CD8-positive, alpha-beta memory T cell (primary cell): ENCODE results near the gene POLR2F. TPM values are rescaled to one million over a fixed set of nuclear protein-coding genes. Genes with fewer than 3 reads are reported as not detected.
"Not testable (repeated sequence)": the region's sequence is repeated elsewhere in the genome, so short reads cannot be mapped to it uniquely, and the experiment has no call there.

Experiments
- CTCF ChIA-PET: fragments of 350-600 bp; sonication (Branson Sonifier 250); formaldehyde crosslinking; loops from one replicate; lab custom pipeline; 2021; ENCODE audit warnings: antibody characterized with exemption; lab: Charles Lee
- POLR2A ChIA-PET: fragments of 350-600 bp; sonication (Branson Sonifier 250); formaldehyde crosslinking; loops from one replicate; lab custom pipeline; 2021; ENCODE audit warnings: antibody characterized with exemption; lab: Charles Lee
- DNase-seq, 5 donors: peaks; one replicate each; pipeline versions ENCODE4 v3.0.0 to v3.0.0-alpha.2; 2020 to 2022; ENCODE audit warnings: mixed read lengths in 1 of 5
- H3K27ac ChIP-seq: one replicate; pipeline ENCODE4 v1.7.0; 2013; ENCODE audit warnings: low read depth, mild to moderate bottlenecking, low read length, moderate library complexity
- H3K27me3 ChIP-seq: 2 replicates; pipeline ENCODE4 v1.7.0; 2013; ENCODE audit warnings: low read length, mild to moderate bottlenecking; ENCODE audit not compliant: insufficient read depth, poor library complexity, severe bottlenecking
- H3K36me3 ChIP-seq: 2 replicates; pipeline ENCODE4 v1.7.0; 2013; ENCODE audit warnings: mild to moderate bottlenecking, low read length, moderate library complexity; ENCODE audit not compliant: insufficient read depth
- H3K4me1 ChIP-seq: 2 replicates; pipeline ENCODE4 v1.7.0; 2013; ENCODE audit warnings: mild to moderate bottlenecking, low read length, moderate library complexity; ENCODE audit not compliant: insufficient read depth
- H3K4me3 ChIP-seq: 2 replicates; pipeline ENCODE4 v1.7.0; 2013; ENCODE audit warnings: mild to moderate bottlenecking, low read length
- H3K9me3 ChIP-seq: 2 replicates; pipeline ENCODE4 v1.7.0; 2013; ENCODE audit warnings: mild to moderate bottlenecking, low read length
- H3K27ac Mint-ChIP-seq, 8 donors: one replicate each; pipeline ENCODE4 v1.8.0; 2020 to 2021; ENCODE audit warnings: mixed read lengths in 8 of 8, mild to moderate bottlenecking in 6 of 8, inconsistent platforms in 3 of 8, moderate library complexity in 3 of 8
- H3K27me3 Mint-ChIP-seq, 2 donors: one replicate each; pipeline ENCODE4 v1.8.0; 2020 to 2021; ENCODE audit warnings: mixed read lengths in 2 of 2, mild to moderate bottlenecking in 1 of 2, moderate library complexity in 1 of 2
- H3K36me3 Mint-ChIP-seq, 3 donors: one replicate each; pipeline ENCODE4 v1.8.0; 2020 to 2021; ENCODE audit warnings: mixed read lengths in 3 of 3, inconsistent platforms in 1 of 3, mild to moderate bottlenecking in 1 of 3
- H3K4me1 Mint-ChIP-seq, 3 donors: one replicate each; pipeline ENCODE4 v1.8.0; 2020 to 2021; ENCODE audit warnings: mixed read lengths in 3 of 3, inconsistent platforms in 1 of 3, mild to moderate bottlenecking in 1 of 3
- H3K4me3 Mint-ChIP-seq, 7 donors: one replicate each; pipeline ENCODE4 v1.8.0; 2020 to 2021; ENCODE audit warnings: mixed read lengths in 7 of 7, mild to moderate bottlenecking in 6 of 7, moderate library complexity in 4 of 7, inconsistent platforms in 2 of 7
- H3K9me3 Mint-ChIP-seq, 5 donors: one replicate each; pipeline ENCODE4 v1.8.0; 2020 to 2022; ENCODE audit warnings: mixed read lengths in 5 of 5, mild to moderate bottlenecking in 3 of 5, moderate library complexity in 2 of 5, inconsistent platforms in 1 of 5
- polyA plus RNA-seq: library from polyadenylated mRNA; unstranded; fragments of 300-500 nt; fragmentation: Illumina TruSeq; gene quantifications from one replicate; pipeline ENCODE4 v1.2.3, GENCODE V29; 2021
- total RNA-seq, 2 experiments: library from RNA; stranded (reverse); gene quantifications; one replicate each; pipeline ENCODE4 v1.2.3, GENCODE V29; 2021

The POLR2F gene
- total and polyA plus RNA-seq, 3 experiments from 2014 or later, result 140 to 167 (median 148) TPM

- H3K27ac ChIP-seq, H3K9me3 Mint-ChIP-seq, H3K4me3 ChIP-seq, H3K4me1 Mint-ChIP-seq, H3K27me3 ChIP-seq, H3K4me1 ChIP-seq, H3K4me3 Mint-ChIP-seq, H3K27ac Mint-ChIP-seq, CTCF ChIA-PET, H3K36me3 Mint-ChIP-seq, H3K9me3 ChIP-seq, H3K27me3 Mint-ChIP-seq, POLR2A ChIA-PET, H3K36me3 ChIP-seq, DNase-seq: not testable (repeated sequence)
Observed at GRCh38 chr22:37947142-37947795, 6.2 kb upstream of the POLR2F start.

- CTCF ChIA-PET, result interaction anchor here (1.2 to 1.3 kb wide), 2 partner anchors 13 to 45 kb away, joined by 3 read pairs; partner anchors contain the start of gene MICALL1
- H3K27me3 Mint-ChIP-seq, result peaks cover 8 to 12% of the 10 kb centered on the region in 2 donors
- Histone ChIP-seq H3K27ac (no peak overlapping the region), H3K4me3 (no peak overlapping the region), H3K4me1 (peaks cover 17% of the 10 kb centered on the region), H3K36me3 (no peaks in the 10 kb centered on the region), H3K27me3 (peaks cover 5% of the 10 kb centered on the region), H3K9me3 (no peaks in the 10 kb centered on the region)
- peaks cover 0 to 12% (median 3%) of the 10 kb centered on the region in 3 donors for H3K36me3 Mint-ChIP-seq
- POLR2A ChIA-PET, result no interaction called here
- peak overlapping the region in 1 of 8 donors; percentile 51 for H3K27ac Mint-ChIP-seq
- H3K4me3 Mint-ChIP-seq, result peak overlapping the region in 2 of 7 donors; percentile 17 to 45
- no peaks in the 10 kb centered on the region for H3K9me3 Mint-ChIP-seq
- H3K4me1 Mint-ChIP-seq, result peaks cover 27 to 31% (median 29%) of the 10 kb centered on the region in 3 donors
- no peak for DNase-seq
Observed at GRCh38 chr22:37951305-37951704, 2.2 kb upstream of the POLR2F start.

- H3K4me3 Mint-ChIP-seq, result peak overlapping the region; percentile 94 to 100 (median 99)
- POLR2A ChIA-PET, result interaction anchor here (0.6 kb wide), 1 partner anchor 602 kb away, joined by 4 read pairs; no protein-coding TSS in a partner anchor
- peaks cover 4 to 24% (median 14%) of the 10 kb centered on the region in 3 donors for H3K36me3 Mint-ChIP-seq
- not testable (repeated sequence) for H3K27ac ChIP-seq, H3K27me3 ChIP-seq, H3K9me3 Mint-ChIP-seq, H3K36me3 ChIP-seq, DNase-seq, H3K9me3 ChIP-seq
- peaks cover 9 to 12% of the 10 kb centered on the region in 2 donors for H3K27me3 Mint-ChIP-seq
- H3K4me1 Mint-ChIP-seq, result peaks cover 38 to 44% (median 42%) of the 10 kb centered on the region in 3 donors
- H3K27ac Mint-ChIP-seq, result peak overlapping the region in 6 of 8 donors; percentile 36 to 98 (median 58)
- Histone ChIP-seq H3K4me3 (peak overlapping the region; percentile 93), H3K4me1 (peaks cover 17% of the 10 kb centered on the region)
- CTCF ChIA-PET, result interaction anchor here (1.2 to 1.4 kb wide), 4 partner anchors 12 to 47 kb away, joined by 3 to 4 read pairs (median 3); partner anchors contain the start of gene MICALL1
Observed at GRCh38 chr22:37952629-37953028, 870 bp upstream of the POLR2F start.

GRCh38 chr22:37953062-37953436 lies 450 bp upstream of the POLR2F start:
- peaks cover 10% of the 10 kb centered on the region for H3K36me3 ChIP-seq
- peaks cover 4 to 28% (median 16%) of the 10 kb centered on the region in 3 donors for H3K36me3 Mint-ChIP-seq
- H3K27ac Mint-ChIP-seq, result peak overlapping the region in 7 of 8 donors; percentile 63 to 100 (median 98)
- ChIA-PET POLR2A (interaction anchor here (0.6 kb wide), 1 partner anchor 18 kb away, joined by 4 read pairs; no protein-coding TSS in a partner anchor), CTCF (interaction anchor here (1.3 to 2.0 kb wide), 4 partner anchors 13 to 135 kb away, joined by 3 to 7 read pairs (median 4); partner anchors contain the start of gene MICALL1)
- peak overlapping the region; percentile 77 for H3K27ac ChIP-seq
- DNase-seq, result no peak
- H3K9me3 Mint-ChIP-seq, result no peaks in the 10 kb centered on the region
- H3K4me3 ChIP-seq, result peak overlapping the region; percentile 93
- H3K4me1 Mint-ChIP-seq, result peaks cover 41 to 47% (median 45%) of the 10 kb centered on the region in 3 donors
- H3K4me3 Mint-ChIP-seq, result peak overlapping the region; percentile 94 to 100 (median 99)
- H3K4me1 ChIP-seq, result peaks cover 17% of the 10 kb centered on the region
- peaks cover 5% of the 10 kb centered on the region for H3K27me3 ChIP-seq
- peaks cover 8 to 12% of the 10 kb centered on the region in 2 donors for H3K27me3 Mint-ChIP-seq
- H3K9me3 ChIP-seq, result no peaks in the 10 kb centered on the region

- Histone ChIP-seq H3K27ac (peak overlapping the region; percentile 77), H3K27me3 (peaks cover 5% of the 10 kb centered on the region), H3K4me3 (no peak overlapping the region), H3K9me3 (no peaks in the 10 kb centered on the region), H3K4me1 (peaks cover 17% of the 10 kb centered on the region), H3K36me3 (peaks cover 21% of the 10 kb centered on the region)
- Mint-ChIP-seq H3K27me3 (peaks cover 8 to 12% of the 10 kb centered on the region in 2 donors), H3K27ac (peak overlapping the region in 7 of 8 donors; percentile 47 to 98 (median 70)), H3K36me3 (peaks cover 11 to 43% (median 29%) of the 10 kb centered on the region in 3 donors), H3K9me3 (no peaks in the 10 kb centered on the region), H3K4me1 (peaks cover 47 to 57% (median 52%) of the 10 kb centered on the region in 3 donors), H3K4me3 (peak overlapping the region; percentile 94 to 100 (median 99))
- no peak for DNase-seq
- ChIA-PET POLR2A (interaction anchor here (0.6 to 1.2 kb wide), 3 partner anchors 49 to 143 kb away, joined by 3 to 4 read pairs (median 4); partner anchors contain the start of gene MICALL1), CTCF (interaction anchor here (0.7 to 2.0 kb wide), 5 partner anchors 11 to 137 kb away, joined by 3 to 7 read pairs (median 4); no protein-coding TSS in a partner anchor)
Observed at GRCh38 chr22:37954686-37955085, 1.2 kb downstream of the POLR2F start.

- H3K9me3 ChIP-seq, POLR2A ChIA-PET, H3K4me3 Mint-ChIP-seq, H3K4me3 ChIP-seq, CTCF ChIA-PET, H3K9me3 Mint-ChIP-seq, H3K27me3 ChIP-seq, H3K27ac ChIP-seq, DNase-seq: not testable (repeated sequence)
- peaks cover 47 to 57% (median 52%) of the 10 kb centered on the region in 3 donors for H3K4me1 Mint-ChIP-seq
- peaks cover 11 to 52% (median 29%) of the 10 kb centered on the region in 3 donors for H3K36me3 Mint-ChIP-seq
- peaks cover 8 to 12% of the 10 kb centered on the region in 2 donors for H3K27me3 Mint-ChIP-seq
- Histone ChIP-seq H3K4me1 (peaks cover 17% of the 10 kb centered on the region), H3K36me3 (peaks cover 25% of the 10 kb centered on the region)
- H3K27ac Mint-ChIP-seq, result peak overlapping the region in 1 of 8 donors; percentile 66
Observed at GRCh38 chr22:37955825-37956397, 2.4 kb downstream of the POLR2F start.

- peaks cover 11 to 65% (median 33%) of the 10 kb centered on the region in 3 donors for H3K36me3 Mint-ChIP-seq
- peaks cover 45 to 59% (median 54%) of the 10 kb centered on the region in 3 donors for H3K4me1 Mint-ChIP-seq
- Histone ChIP-seq H3K36me3 (peaks cover 33% of the 10 kb centered on the region), H3K27me3 (peaks cover under 1% of the 10 kb centered on the region), H3K9me3 (no peaks in the 10 kb centered on the region), H3K27ac (no peak overlapping the region), H3K4me1 (peaks cover 17% of the 10 kb centered on the region), H3K4me3 (no peak overlapping the region)
- ChIA-PET POLR2A (interaction anchor here (0.6 kb wide), 1 partner anchor 11 kb away, joined by 7 read pairs; no protein-coding TSS in a partner anchor), CTCF (no interaction called here)
- peak overlapping the region in 2 of 7 donors; percentile 9 to 71 for H3K4me3 Mint-ChIP-seq
- no peak for DNase-seq
- H3K9me3 Mint-ChIP-seq, result no peaks in the 10 kb centered on the region
- peaks cover 5 to 8% of the 10 kb centered on the region in 2 donors for H3K27me3 Mint-ChIP-seq
- peak overlapping the region in 2 of 8 donors; percentile 43 to 49 for H3K27ac Mint-ChIP-seq
Observed at GRCh38 chr22:37957232-37957631, 3.7 kb downstream of the POLR2F start.
